OCI-LY1 (cell line): ENCODE measurements around the gene ZBTB48.
A peak's percentile ranks its signal among the peaks of the same experiment; 100 is the strongest.

Experiments used
- H2AFZ ChIP-seq: fragments of 200-600 bp; sonication (generic), shearing (Covaris generic); 2 replicates; pipeline ENCODE4 v1.6.0; 2014; ENCODE audit warnings: antibody characterized with exemption, mild to moderate bottlenecking, low read length
- H3F3A ChIP-seq: fragments of 200-600 bp; sonication (generic), shearing (Covaris generic); 2 replicates; pipeline ENCODE4 v1.6.0; 2014; ENCODE audit warnings: mild to moderate bottlenecking, antibody characterized with exemption, low read length, moderate library complexity; ENCODE audit not compliant: insufficient read depth
- H3K27ac ChIP-seq: fragments of 200-600 bp; sonication (generic); 2 replicates; pipeline ENCODE4 v1.5.1; 2014; ENCODE audit warnings: low read length, mixed run types, mild to moderate bottlenecking, low read depth; ENCODE audit not compliant: poor library complexity, severe bottlenecking
- H3K27me3 ChIP-seq: fragments of 200-600 bp; sonication (generic); 2 replicates; pipeline ENCODE4 v1.6.0; 2014; ENCODE audit warnings: antibody characterized with exemption, mild to moderate bottlenecking, low read length, moderate library complexity; ENCODE audit not compliant: insufficient read depth
- H3K36me3 ChIP-seq: fragments of 200-600 bp; sonication (generic); 2 replicates; pipeline ENCODE4 v1.6.1; 2014; ENCODE audit warnings: mild to moderate bottlenecking, antibody characterized with exemption, low read length, moderate library complexity, mixed read lengths; ENCODE audit not compliant: insufficient read depth
- H3K4me1 ChIP-seq: fragments of 200-600 bp; sonication (generic); 2 replicates; pipeline ENCODE4 v1.5.1; 2014; ENCODE audit warnings: mild to moderate bottlenecking, low read length, moderate library complexity; ENCODE audit not compliant: insufficient read depth, severe bottlenecking
- H3K4me2 ChIP-seq: fragments of 200-600 bp; sonication (generic), shearing (Covaris generic); 2 replicates; pipeline ENCODE4 v1.6.1; 2014; ENCODE audit warnings: low read length
- H3K4me3 ChIP-seq: fragments of 200-600 bp; sonication (generic); 2 replicates; pipeline ENCODE4 v1.5.1; 2014; ENCODE audit warnings: low read length, low read depth, mild to moderate bottlenecking, mixed read lengths; ENCODE audit not compliant: poor library complexity, severe bottlenecking
- H3K79me2 ChIP-seq: fragments of 200-600 bp; shearing (Covaris generic); 2 replicates; pipeline ENCODE4 v1.6.1; 2016; ENCODE audit warnings: mixed run types, low read length, mixed read lengths; ENCODE audit not compliant: insufficient read depth
- H3K9ac ChIP-seq: fragments of 200-600 bp; sonication (generic), shearing (Covaris generic); 2 replicates; pipeline ENCODE4 v1.6.1; 2014; ENCODE audit warnings: mild to moderate bottlenecking, low read length, mixed read lengths
- H3K9me2 ChIP-seq: fragments of 200-600 bp; sonication (generic), shearing (Covaris generic); 2 replicates; pipeline ENCODE4 v1.6.1; 2014; ENCODE audit warnings: low read depth, mild to moderate bottlenecking, low read length, mixed read lengths
- H3K9me3 ChIP-seq: fragments of 200-600 bp; shearing (Covaris generic); 2 replicates; pipeline ENCODE4 v1.6.1; 2014; ENCODE audit warnings: low read length, mixed read lengths
- H4K20me1 ChIP-seq: fragments of 200-600 bp; sonication (generic), shearing (Covaris generic); 2 replicates; pipeline ENCODE4 v1.6.0; 2016; ENCODE audit warnings: mild to moderate bottlenecking, low read length; ENCODE audit not compliant: insufficient read depth
- CTCF ChIP-seq: fragments of 200-600 bp; sonication (generic), shearing (Covaris generic); IDR thresholded peaks from 2 replicates; pipeline ENCODE4 v1.5.1; 2017; ENCODE audit warnings: mild to moderate bottlenecking, antibody characterized with exemption, low read length, moderate library complexity, mixed read lengths
- EZH2 ChIP-seq: fragments of 200-600 bp; sonication (generic), shearing (Covaris generic); IDR thresholded peaks from 2 replicates; pipeline ENCODE4 v1.8.0; 2017; ENCODE audit warnings: borderline replicate concordance, mixed run types, mild to moderate bottlenecking, antibody characterized with exemption, low read length, moderate library complexity, mixed read lengths

ZBTB48 gene

GRCh38 chr1:6627031-6627430 lies 47.2 kb downstream of the ZBTB48 start:
- H3K79me2 ChIP-seq: no peaks in the 10 kb centered on the region
- peak overlapping the region; percentile 48 for H3K27ac ChIP-seq
- H3K4me3 ChIP-seq: peak overlapping the region; percentile 85
- peak overlapping the region; percentile 97; the same call in 1 of the 2 replicates for H3K4me2 ChIP-seq
- no peaks in the 10 kb centered on the region for H3K9me2 ChIP-seq
- H3K9ac ChIP-seq: no peak overlapping the region; the same call in 1 of the 2 replicates
- no peaks in the 10 kb centered on the region for H4K20me1 ChIP-seq
- H3K4me1 ChIP-seq: peaks cover 27% of the 10 kb centered on the region
- H3K27me3 ChIP-seq: no peaks in the 10 kb centered on the region
- H2AFZ ChIP-seq: no peak overlapping the region
- no peaks in the 10 kb centered on the region for H3F3A ChIP-seq
- H3K36me3 ChIP-seq: peaks cover 60% of the 10 kb centered on the region
- TF ChIP-seq CTCF (no peak), EZH2 (no peak)
- H3K9me3 ChIP-seq: no peaks in the 10 kb centered on the region

- Histone ChIP-seq H2AFZ (no peak overlapping the region), H3K4me1 (peaks cover 27% of the 10 kb centered on the region), H3K9ac (no peak overlapping the region), H3K27me3 (no peaks in the 10 kb centered on the region), H3K4me2 (no peak overlapping the region), H3K9me3 (no peaks in the 10 kb centered on the region), H4K20me1 (no peaks in the 10 kb centered on the region), H3K36me3 (peaks cover 60% of the 10 kb centered on the region), H3K79me2 (no peaks in the 10 kb centered on the region), H3K9me2 (no peaks in the 10 kb centered on the region), H3K4me3 (no peak overlapping the region), H3K27ac (peak overlapping the region; percentile 48), H3F3A (no peaks in the 10 kb centered on the region)
- TF ChIP-seq EZH2 (no peak), CTCF (no peak)
These were observed 48.2 kb downstream of the ZBTB48 start for GRCh38 chr1:6627841-6628545.

DNA sequence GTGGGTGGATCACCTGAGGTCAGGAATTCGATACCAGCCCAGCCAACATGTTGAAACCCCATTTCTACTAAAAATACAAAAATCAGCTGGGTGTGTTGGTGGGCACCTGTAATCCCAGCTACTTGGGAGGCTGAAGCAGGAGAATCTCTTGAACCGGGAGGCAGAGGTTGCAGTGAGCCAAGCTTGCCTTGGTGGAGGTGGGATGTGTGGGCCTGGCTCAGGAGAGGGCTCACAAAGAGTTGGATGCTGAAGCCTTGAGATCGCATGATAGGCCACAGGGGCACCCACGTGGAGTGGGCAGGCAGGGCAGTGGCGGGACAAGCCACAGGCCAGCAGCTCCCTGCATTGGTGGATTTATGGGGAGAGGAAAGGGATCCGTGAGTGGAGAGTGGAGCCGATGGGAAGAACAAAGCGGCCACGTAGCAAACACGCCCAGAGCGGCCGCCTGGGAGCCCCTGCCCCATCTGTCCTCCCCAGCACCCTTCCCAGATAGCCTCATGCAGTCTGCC lies 49.2 kb downstream of the ZBTB48 start:
- no peak for TF ChIP-seq CTCF
- TF ChIP-seq EZH2: no peak
- Histone ChIP-seq H3K4me2 (no peak overlapping the region), H3K9me3 (no peaks in the 10 kb centered on the region), H3K4me3 (no peak overlapping the region), H3K27ac (no peak overlapping the region), H3K27me3 (no peaks in the 10 kb centered on the region), H4K20me1 (no peaks in the 10 kb centered on the region), H3K36me3 (peaks cover 60% of the 10 kb centered on the region), H3K4me1 (peaks cover 32% of the 10 kb centered on the region), H3K9me2 (no peaks in the 10 kb centered on the region), H3K79me2 (no peaks in the 10 kb centered on the region), H2AFZ (no peak overlapping the region), H3K9ac (no peak overlapping the region), H3F3A (peaks cover 4% of the 10 kb centered on the region; the same call in 1 of the 2 replicates)
